Stimulated activated CD4-positive, alpha-beta T cell treated with anti-CD3 and anti-CD28 coated beads, Interleukin-2, amount 100 ng/mL, for 4 hours (primary cell): ENCODE data around the gene BSN.

ENCODE experiments used
- DNase-seq: peaks from one replicate; pipeline ENCODE4 v3.0.0-alpha.2; 2020; ENCODE audit warnings: low read depth

The BSN gene

DNA sequence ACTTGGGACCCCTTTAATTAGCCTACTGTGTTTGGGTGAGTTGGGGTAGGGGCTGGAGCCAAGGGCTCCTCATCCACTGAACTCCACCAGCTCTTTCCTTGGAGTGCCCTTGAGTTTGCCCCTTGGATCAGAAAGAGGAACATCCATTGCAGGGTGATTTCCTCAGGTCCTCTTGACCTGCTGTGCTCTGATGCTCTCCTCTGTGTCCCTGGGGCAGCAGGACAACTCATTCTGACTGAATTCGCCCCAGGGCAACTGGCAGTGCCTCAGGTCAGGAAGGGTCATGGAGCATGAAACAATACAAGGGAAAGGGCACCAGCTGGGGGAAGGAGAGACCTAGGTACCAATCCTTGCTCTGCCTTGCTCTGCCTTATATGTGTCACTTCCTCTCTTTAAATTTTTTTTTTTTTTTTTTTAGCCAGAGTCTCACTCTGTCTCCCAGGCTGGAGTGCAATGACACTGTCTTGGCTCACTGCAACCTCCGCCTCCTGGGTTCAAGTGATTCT is 47.8 kb downstream of the BSN start:
- DNase-seq, result no peak

GRCh38 chr3:49602877-49603411 is 48.7 kb downstream of the BSN start:
- peak; percentile 57 for DNase-seq

- no peak for DNase-seq
These were observed 52.1 kb downstream of the BSN start for GRCh38 chr3:49606427-49606826.

GRCh38 chr3:49607105-49607591 is 52.9 kb downstream of the BSN start:
- no peak for DNase-seq

- DNase-seq, result no peak
These were observed 53.5 kb downstream of the BSN start for GRCh38 chr3:49607796-49608195.

- DNase-seq, result no peak
These were observed 55.0 kb downstream of the BSN start for GRCh38 chr3:49609314-49609713.

- DNase-seq, result no peak
These were observed 55.5 kb downstream of the BSN start for GRCh38 chr3:49609815-49610214.

GRCh38 chr3:49610666-49611280 is 56.5 kb downstream of the BSN start:
- no peak for DNase-seq

DNA sequence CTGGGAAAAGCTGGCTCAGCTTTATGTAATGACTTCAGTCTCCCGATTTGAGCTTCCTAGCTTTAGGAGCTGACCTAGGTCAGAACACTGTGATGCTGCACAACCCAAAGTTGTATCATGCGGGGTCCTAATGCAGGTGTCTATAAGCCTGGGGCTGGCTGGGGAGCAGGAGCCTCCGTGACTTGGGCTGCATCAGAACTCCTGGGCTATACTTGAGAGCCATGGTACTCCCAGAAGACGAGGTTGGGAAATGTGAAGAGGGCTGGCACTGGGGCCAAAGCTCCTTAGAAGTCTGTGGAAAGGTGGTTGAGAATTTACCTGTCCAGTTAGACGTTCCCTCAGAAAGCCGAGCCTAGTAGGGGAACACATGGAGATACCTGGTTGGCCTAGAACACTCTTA is 57.0 kb downstream of the BSN start:
- no peak for DNase-seq

DNA sequence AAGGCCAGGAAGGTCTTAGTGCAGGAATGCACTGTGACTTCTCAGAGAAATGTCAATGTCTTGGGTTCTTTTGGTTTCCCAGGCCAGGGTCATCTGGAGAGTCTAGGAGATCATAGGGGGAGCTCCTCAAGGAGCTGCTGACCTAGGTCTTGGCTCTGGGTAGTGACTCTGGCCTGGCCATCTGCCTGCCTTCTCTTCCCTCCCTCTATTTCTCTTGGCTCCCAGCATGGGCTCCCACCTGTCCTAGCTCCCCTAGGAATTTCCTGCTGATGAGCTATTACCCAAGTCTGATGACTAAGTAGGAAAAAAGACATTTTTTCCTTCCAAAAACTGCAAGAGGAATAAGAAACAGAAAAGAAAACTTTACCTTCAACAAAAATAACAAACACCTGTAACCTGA is 57.4 kb downstream of the BSN start:
- DNase-seq, result no peak

DNA sequence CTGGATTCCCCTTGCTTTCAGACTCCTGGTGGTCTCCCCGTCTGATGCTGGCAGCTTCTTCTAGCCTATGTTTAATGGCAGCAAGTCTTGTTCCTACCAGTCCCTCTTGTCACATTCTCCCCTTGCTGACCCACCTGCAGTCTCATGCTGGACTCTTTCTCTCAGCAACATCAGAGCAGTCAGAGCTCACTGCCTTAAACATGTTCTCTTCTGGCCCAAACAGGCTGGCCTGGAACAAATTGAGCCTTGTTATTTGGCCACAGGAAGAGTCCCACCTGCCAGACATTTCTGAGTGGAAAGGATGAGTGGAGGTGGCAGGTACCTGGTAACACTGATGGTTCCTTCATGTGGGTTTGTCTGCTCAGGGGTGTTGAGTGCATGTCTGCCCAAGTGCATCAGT is 60.7 kb downstream of the BSN start:
- DNase-seq, result no peak

DNA sequence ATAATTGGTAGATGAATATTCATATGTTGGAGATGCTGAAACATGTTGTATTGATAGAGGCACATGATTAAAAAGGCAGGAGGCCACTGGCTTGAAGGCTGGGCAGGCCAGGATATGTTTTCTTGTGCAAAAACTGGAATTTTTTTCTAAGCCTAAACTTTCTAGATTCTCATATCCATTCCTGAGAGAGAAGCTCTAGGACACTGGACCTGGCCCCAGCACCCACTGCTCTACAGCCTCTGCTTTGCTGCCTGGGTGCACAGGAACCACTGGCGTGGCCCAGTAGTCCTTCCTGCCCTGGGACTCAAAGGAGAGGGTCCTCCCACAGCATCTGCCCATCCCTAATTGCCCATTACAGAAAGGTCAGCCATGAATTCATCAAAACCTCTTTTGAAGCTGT is 61.8 kb downstream of the BSN start:
- DNase-seq, result no peak

- DNase-seq, result no peak
These were observed 62.2 kb downstream of the BSN start for GRCh38 chr3:49616491-49616941.

GRCh38 chr3:49617390-49618013 is 63.2 kb downstream of the BSN start:
- DNase-seq, result no peak

DNA sequence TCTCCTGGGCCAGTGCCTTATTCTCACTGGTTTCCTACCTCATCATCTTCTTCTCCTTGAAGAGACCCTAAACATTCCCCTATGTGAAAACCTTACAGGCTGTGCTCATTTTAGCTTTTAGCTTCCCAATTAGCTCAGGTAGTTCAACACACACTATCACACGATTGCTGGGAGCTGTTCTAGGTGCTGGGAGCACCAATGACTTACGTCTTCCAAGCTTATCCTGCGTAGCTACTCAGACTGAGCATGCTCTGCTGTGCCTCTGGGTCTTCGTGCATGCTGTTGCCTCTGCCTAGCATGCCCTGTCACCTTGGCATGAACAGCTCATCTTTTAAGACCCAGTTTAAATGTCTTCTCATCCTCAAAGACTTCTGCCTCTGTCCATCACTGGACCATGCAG is 64.1 kb downstream of the BSN start:
- no peak for DNase-seq

DNA sequence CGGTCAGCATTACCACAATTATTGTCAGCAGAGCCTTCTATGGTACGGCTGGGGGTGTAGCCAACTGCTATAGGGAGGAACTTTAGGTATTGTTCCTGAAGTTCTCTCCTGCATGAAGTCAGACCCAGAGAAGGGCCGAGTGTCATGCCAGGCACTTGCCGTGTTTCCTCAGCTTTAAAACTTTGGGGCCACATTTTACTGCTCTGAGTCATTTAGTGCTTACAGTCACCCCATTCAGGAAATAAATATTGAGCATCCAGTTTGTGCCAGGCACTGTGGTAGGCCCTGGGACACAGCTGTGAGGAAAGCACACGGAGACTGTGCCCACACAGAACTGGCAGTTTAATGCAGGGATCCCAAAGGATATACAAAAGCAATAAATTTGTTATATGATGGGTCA is 65.4 kb downstream of the BSN start:
- no peak for DNase-seq

DNA sequence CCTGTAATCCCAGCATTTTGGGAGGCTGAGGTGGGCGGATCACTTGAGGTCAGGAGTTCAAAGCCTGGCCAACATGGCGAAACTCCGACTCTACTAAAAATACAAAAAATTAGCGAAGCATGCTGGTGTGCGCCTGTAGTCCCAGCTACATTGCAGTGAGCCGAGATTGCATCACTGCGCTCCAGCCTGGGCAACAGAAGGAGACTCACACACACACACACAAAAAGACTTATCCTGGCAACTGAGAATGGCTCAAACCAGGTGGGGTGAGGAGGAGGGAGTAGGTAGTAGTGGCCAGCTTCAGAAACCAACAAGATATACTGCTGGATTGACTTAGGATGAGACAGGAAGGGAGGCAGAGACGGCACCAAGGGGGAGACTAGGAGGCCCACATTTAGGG is 66.5 kb downstream of the BSN start:
- DNase-seq, result no peak

- DNase-seq, result no peak
These were observed 68.8 kb downstream of the BSN start for GRCh38 chr3:49623071-49623470.

GRCh38 chr3:49625071-49625470 is 70.8 kb downstream of the BSN start:
- DNase-seq, result no peak

DNA sequence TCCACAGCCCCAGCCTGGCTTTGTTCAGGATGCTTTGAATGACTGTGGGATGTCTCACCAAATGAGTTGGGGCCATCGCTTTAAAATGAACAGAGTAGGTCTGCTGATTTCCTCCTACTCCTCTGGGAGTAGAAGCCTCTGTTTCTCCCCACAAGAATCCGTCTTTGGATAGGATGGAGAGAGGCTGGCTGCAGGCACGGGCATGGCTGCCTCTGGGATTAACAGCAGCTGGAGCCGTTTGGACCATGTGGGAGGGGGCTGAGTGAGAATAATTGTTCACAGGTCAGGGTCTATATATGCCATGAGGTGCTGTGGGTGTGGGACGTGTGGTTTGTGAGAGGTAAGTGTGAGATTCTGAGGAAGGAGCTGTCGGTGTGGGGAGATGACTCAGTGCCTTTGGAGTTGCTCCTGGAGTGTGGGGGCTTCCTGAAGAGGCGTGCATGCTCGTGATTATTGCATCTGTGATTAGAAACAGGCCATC is 71.9 kb downstream of the BSN start:
- DNase-seq, result no peak

- DNase-seq, result no peak
These were observed 72.5 kb downstream of the BSN start for GRCh38 chr3:49626796-49627195.

DNA sequence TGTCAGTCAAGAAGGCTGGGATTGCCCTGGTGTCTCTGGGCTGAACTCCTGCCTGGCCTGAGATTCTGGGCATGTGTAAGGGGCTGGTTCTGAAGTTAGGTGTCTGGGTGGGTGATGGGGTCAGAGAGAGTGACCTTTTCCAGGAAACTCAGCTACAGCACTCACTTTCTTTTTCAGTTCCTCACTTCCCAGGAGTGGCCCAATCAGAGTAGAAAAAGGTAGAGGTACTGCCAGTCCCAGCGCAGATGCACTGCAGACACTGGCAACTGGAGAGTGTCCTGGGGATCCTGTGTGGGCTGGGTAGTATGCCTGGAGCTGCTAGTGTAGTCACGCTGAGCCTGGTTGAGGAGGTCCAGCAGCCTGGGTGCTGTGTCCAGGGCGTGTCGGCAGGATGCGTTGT is 73.4 kb downstream of the BSN start:
- DNase-seq, result no peak

DNA sequence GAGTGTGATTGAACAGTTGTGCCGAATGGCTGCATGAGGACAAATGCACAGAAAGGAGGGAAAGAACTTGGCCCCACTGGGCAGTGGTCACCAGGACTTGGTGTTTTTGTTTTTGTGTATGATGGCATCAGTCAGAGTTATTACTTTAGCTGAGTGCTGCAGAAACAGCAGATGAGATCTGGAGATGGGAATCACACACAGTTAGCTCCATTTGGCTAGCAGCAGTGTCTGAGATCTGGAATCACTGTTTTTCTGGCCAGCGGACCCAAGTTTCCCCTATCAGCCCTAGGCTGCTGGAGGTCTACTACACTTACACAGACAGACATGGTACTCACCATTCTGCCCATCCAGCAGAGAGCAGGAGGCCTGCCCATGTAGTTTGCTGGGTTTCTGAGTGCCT is 74.0 kb downstream of the BSN start:
- no peak for DNase-seq
